Posterior cingulate gyrus (tissue), 11 donors: ENCODE measurements around the gene PTPN18.
A peak's percentile ranks its signal among the peaks of the same experiment; 100 is the strongest.
"Not testable (repeated sequence)": the region's sequence is repeated elsewhere in the genome, so short reads cannot be mapped to it uniquely, and the experiment has no call there.

ENCODE experiments used
- DNase-seq, 10 donors: peaks; one replicate each; pipeline versions ENCODE4 v3.0.0 to v3.0.0-alpha.2; 2020 to 2021; ENCODE audit warnings: mixed read lengths in 3 of 10
- intact Hi-C: fragments of 100-400 bp; cut with DNase I; formaldehyde crosslinking; loops from one replicate; pipeline ENCODE4 v1.15.1; 2023

Gene PTPN18, protein sequence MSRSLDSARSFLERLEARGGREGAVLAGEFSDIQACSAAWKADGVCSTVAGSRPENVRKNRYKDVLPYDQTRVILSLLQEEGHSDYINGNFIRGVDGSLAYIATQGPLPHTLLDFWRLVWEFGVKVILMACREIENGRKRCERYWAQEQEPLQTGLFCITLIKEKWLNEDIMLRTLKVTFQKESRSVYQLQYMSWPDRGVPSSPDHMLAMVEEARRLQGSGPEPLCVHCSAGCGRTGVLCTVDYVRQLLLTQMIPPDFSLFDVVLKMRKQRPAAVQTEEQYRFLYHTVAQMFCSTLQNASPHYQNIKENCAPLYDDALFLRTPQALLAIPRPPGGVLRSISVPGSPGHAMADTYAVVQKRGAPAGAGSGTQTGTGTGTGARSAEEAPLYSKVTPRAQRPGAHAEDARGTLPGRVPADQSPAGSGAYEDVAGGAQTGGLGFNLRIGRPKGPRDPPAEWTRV

GRCh38 chr2:130355578-130356431 is at the start of gene PTPN18:
Gene PTPN18 (plus strand): TSS chr2:130356056. CDS start chr2:130356108, 52 bp downstream.
- intact Hi-C loops, result loop anchor here (1.0 kb wide), 1 partner anchor 14 kb away; the partner anchor contains the start of gene IMP4
- peak; percentile 75 to 98 (median 88) for DNase-seq

DNA sequence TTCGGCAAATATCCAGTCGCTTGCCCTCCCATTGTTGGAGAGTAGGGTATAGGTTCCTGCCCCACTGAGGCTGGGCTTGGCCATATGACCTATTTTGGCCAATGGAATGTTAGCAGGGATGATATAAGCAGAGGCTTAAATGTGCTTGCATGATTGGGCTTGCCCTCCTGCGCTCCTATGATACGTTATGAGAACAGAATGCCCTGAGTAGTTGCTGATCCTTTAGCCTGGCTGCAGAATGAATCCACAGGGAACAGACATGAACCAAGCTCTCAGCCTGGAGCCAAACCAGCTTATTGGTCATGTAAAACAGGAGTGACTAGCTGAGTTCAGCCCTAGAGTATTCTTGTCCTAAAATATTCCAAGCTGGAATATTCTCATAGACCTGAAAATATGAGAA is 48.0 kb upstream of the PTPN18 start:
- intact Hi-C loops, result no loop called here
- no peak for DNase-seq

GRCh38 chr2:130310881-130311280 is 45.0 kb upstream of the PTPN18 start:
- intact Hi-C loops, result no loop called here

GRCh38 chr2:130313812-130314334 is 42.0 kb upstream of the PTPN18 start:
- intact Hi-C loops, result no loop called here
- DNase-seq, result peak in 2 of 10 donors; percentile 61 to 83

More at GRCh38 chr2:130310881-130311280, 45.0 kb upstream of the PTPN18 start:
- DNase-seq, result no peak

GRCh38 chr2:130314377-130314776 is 41.5 kb upstream of the PTPN18 start:
- intact Hi-C loops, result no loop called here
- DNase-seq, result no peak

DNA sequence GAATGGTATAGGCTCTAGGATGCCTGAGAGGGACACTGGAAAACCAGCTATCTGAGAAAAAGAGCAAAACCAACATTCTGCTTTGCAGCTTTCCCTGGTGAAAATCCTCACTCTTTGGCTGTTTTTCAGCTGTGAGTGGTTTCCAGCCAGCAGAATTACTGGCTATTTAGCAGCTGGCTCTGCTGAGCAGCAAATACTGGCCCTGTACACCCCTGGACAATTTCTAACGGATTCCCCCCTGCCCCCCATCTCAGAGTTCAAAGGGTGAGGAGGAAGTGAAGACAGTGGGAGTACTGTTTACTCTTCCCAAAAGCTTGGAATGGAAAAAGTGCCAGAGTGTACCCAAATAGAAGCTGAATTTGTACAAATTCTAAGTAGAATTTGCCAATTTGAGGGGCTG is 39.3 kb upstream of the PTPN18 start:
- intact Hi-C loops, result no loop called here
- no peak for DNase-seq

DNA sequence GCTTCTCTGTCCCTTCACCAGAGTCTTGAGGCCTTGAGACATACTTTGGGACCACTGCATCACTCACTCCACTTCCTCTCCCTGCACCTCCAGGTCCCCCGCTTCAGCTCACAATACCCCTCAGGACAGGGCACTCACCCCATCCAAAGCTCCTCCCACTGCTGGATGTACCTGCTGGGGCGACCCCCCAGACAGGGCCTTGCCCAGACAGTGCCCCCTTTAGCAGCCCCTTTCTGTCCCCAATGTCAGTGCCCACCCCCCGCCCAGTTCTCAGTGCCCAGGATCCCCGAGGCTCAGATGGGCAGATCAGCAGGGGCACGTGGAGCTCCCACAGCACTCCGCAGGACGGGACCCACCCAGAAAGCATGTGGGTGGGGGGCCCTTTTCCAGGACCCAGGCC is 37.0 kb upstream of the PTPN18 start:
- intact Hi-C loops, result no loop called here
- peak in 1 of 10 donors; percentile 61 for DNase-seq

DNA sequence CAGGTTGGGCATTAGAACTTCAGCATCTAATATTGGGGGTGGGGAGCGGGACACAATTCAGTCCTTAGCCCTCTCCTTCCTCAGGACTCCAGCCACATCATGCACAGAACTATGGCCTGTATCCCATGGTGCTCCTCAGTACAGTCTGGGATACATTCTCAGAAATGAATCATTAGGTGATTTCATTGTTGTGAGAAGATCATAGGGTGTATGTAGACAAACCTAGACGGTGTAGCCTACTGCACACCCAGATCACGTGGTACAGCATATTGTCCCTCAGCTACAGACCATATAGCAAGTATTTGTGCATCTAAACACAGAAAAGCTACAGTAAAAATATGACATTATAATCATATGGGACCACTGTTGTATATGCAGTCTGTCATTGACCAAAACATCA is 36.3 kb upstream of the PTPN18 start:
- DNase-seq, result no peak
- intact Hi-C loops, result no loop called here

- no peak for DNase-seq
- intact Hi-C loops, result no loop called here
Observed at GRCh38 chr2:130327703-130328527, 27.9 kb upstream of the PTPN18 start.

- intact Hi-C loops, result no loop called here
- no peak for DNase-seq
Observed at GRCh38 chr2:130328710-130329109, 27.1 kb upstream of the PTPN18 start.

GRCh38 chr2:130332271-130333073 is 23.4 kb upstream of the PTPN18 start:
- peak in 9 of 10 donors; percentile 31 to 95 (median 77) for DNase-seq
- intact Hi-C loops, result loop anchor here (2.0 kb wide), 1 partner anchor 396 kb away; no protein-coding TSS in a partner anchor

DNA sequence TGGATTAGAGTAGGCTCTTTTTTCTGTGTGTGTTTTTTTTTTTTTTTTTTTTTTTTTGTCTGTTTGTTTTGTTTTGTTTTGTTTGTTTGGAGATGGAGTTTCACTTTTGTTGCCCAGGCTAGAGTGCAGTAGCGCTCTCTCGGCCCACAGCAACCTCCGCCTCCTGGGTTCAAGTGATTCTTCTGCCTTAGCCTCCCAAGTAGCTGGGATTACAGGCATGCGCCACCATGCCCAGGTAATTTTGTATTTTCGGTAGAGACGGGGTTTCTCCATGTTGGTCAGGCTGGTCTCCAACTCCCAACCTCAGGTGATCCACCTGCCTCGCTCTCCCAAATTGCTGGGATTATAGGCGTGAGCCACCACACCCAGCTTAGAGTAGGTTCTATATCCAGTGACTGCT is 22.6 kb upstream of the PTPN18 start:
- DNase-seq, result not testable (repeated sequence)
- intact Hi-C loops, result loop anchor here (2.0 kb wide), 1 partner anchor 396 kb away; no protein-coding TSS in a partner anchor

- peak in 1 of 10 donors; percentile 41 for DNase-seq
- intact Hi-C loops, result no loop called here
Observed at GRCh38 chr2:130334026-130334425, 21.8 kb upstream of the PTPN18 start.

- intact Hi-C loops, result no loop called here
- no peak for DNase-seq
Observed at GRCh38 chr2:130335226-130335625, 20.6 kb upstream of the PTPN18 start.

DNA sequence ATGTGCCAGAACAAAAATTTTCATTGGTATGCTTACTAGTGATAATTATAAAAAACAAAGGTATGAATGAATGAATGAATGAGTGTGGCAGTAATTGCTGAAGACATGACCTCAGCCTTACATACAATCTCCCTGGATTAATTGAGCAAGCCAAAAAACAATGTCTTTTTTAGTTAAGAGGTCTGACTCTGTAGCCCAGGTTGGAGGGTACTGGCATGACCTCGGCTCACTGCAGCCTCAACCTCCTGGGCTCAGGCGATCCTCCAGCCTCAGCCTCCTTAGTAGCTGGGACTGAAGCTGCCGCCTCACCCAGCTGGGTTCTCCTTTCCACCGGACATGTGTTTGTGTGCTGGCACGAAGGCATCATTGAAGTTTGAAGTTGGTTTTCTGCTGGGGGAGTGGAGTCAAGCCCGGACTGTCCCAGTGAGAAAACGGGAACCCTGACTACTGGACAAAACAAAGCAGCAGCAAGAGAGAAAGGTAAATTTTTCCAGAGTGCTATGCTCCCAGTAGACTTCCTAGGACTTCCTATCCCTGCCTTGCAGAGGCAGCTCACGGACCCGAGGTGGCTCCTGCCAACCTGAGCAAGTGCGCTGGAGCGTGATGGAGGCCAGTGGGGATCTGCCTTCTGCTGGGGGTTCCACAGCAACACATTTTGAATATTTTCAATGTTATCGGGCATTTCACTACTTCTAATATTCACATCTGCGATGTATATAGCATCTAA is 19.5 kb upstream of the PTPN18 start:
- intact Hi-C loops, result no loop called here
- DNase-seq, result peak in 1 of 10 donors; percentile 67

DNA sequence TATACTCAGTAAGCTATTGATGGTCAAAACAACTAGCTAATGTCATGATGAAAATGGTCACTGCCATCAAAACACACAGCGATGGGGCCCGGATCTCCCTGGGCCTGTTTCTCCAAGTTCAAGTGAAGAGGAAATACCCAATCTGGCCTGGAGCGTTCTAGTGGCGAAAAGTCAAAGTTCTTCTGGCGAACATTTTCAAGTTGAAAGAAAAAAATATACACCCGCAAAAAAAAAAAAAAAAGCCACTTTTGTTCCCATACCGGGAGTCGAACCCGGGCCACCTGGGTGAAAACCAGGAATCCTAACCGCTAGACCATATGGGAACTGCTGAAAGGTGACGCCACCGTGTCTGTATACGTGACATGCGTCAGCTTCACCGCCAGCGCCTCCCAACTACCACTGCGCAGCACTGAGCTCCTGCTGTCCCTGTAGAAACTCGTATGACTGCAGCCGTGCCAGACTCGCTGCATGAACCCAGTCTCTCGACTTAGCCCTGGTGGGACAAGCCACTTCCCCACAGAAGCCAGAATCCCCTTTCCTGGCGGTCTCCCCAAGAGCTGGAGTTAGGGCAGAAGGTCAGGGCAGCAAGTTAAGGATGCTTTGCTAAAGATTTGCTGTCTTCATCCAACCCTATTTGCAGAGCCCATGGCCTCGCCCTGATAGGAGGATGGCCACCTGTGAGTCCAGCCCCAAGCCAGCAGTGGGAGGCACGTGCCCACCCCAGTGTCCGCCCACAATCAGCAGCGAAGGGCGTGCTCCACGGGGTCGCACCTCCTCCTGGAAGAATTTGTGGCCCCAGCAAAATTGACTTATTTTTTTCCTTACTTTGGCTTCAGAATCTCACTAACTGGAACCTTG is 18.8 kb upstream of the PTPN18 start:
- intact Hi-C loops, result no loop called here
- peak; percentile 54 to 97 (median 84) for DNase-seq

GRCh38 chr2:130337735-130338325 is 18.0 kb upstream of the PTPN18 start:
- no peak for DNase-seq
- intact Hi-C loops, result no loop called here
